SU-DHL-6 (cell line): ENCODE results near the gene STEAP1.

ENCODE experiments used
- CTCF ChIP-seq: fragments of 200-600 bp; sonication (generic); IDR thresholded peaks from one replicate; pipeline ENCODE4 v1.5.1; 2017; ENCODE audit warnings: antibody characterized with exemption, mild to moderate bottlenecking, low read length, moderate library complexity; ENCODE audit not compliant: insufficient read depth, poor library complexity, severe bottlenecking
- EZH2phosphoT487 ChIP-seq: fragments of 200-600 bp; sonication (generic), shearing (Covaris generic); conservative IDR thresholded peaks from 2 replicates; pipeline ENCODE4 v1.6.1; 2018; ENCODE audit warnings: mild to moderate bottlenecking, antibody characterized with exemption, low read length, moderate library complexity, mixed read lengths

GRCh38 chr7:90172121-90172520 is 17.9 kb downstream of the STEAP1 start:
- TF ChIP-seq CTCF (no peak), EZH2phosphoT487 (no peak)
